ENCODE data around the gene POU6F2. TPM values are rescaled to one million over a fixed set of nuclear protein-coding genes. Genes with fewer than 3 reads are reported as not detected.

Gene POU6F2
- total RNA-seq, 1 donor from 2014 or later = 0.44 TPM

DNA sequence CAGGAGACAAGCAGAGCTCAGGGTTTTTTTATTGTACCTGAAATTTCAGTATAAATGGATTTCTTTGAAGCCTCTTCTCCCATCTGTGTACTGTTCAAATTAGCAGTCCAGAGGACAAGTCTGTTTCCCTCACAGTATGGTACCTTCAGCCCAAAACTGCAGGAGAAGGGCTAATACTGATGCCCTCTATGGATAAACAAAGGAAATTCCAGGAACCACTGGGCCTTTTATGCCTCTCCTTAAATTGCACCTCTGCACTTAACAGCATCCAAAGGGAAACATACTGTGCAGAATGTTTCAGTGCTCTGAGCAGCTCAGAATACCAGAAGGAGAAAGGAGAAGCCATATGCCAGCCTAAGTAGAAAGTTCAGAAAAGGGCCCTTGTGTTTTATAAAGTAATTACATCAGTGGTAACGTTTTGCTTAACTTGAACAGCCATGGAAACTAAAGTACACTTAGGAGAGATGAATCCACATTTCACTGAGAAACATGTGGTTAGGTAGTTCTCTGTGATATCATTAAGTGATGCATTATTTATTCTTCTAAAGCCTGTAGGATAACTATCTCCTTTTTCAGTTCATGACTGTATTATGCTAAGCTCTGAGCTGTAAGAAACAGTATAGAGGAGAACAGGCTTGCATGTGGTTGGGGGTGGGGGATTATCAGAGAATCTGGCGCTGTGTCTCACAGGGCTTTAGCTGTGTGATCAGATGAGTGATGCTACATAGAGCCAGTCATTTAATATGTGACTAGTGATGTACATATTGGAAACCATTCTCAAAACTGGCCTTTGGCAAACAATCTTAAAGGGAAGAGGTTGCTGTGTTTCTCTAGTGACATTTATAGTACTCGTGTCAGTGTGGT is 111.3 kb downstream of the POU6F2 start:
- TF ChIP-seq, protein P1, sequence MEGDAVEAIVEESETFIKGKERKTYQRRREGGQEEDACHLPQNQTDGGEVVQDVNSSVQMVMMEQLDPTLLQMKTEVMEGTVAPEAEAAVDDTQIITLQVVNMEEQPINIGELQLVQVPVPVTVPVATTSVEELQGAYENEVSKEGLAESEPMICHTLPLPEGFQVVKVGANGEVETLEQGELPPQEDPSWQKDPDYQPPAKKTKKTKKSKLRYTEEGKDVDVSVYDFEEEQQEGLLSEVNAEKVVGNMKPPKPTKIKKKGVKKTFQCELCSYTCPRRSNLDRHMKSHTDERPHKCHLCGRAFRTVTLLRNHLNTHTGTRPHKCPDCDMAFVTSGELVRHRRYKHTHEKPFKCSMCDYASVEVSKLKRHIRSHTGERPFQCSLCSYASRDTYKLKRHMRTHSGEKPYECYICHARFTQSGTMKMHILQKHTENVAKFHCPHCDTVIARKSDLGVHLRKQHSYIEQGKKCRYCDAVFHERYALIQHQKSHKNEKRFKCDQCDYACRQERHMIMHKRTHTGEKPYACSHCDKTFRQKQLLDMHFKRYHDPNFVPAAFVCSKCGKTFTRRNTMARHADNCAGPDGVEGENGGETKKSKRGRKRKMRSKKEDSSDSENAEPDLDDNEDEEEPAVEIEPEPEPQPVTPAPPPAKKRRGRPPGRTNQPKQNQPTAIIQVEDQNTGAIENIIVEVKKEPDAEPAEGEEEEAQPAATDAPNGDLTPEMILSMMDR (IDR thresholded peaks at IDR 0.05; ENCODE audit: borderline replicate concordance) = no peak
- Histone ChIP-seq H3K9me3 (replicated peaks) (no peaks in the 10 kb centered on the region), H3K27ac (replicated peaks) (no peak overlapping the region), H3K4me3 (no peak overlapping the region), H3K36me3 (no peaks in the 10 kb centered on the region), H3K27me3 (ENCODE audit: low read depth) (peaks cover 20% of the 10 kb centered on the region), H3K4me1 (peaks cover 4% of the 10 kb centered on the region)
- no peak for DNase-seq
- intact Hi-C loops (cut with micrococcal nuclease) = no loop called here

DNA sequence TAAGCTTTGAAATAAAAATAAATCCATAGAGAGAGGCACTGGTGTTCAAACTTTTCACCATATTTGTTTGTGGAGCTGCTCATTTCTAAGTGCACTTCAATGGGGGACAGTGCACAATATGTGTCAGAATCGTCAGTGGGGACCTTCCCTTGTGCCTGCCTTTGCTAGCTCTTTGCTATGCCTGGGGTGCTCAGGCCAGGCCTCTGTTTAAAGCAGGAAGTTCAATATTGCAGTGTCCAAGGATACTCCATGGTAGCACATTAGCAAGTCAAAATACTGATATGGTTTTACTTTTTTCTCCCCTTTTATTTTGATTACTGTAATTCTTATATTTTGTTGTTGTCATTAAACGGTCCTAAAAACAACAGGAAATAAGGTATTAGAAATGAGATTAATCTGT is 113.4 kb downstream of the POU6F2 start:
- Histone ChIP-seq H3K36me3 (no peaks in the 10 kb centered on the region), H3K4me1 (no peaks in the 10 kb centered on the region), H3K9me3 (replicated peaks) (no peaks in the 10 kb centered on the region), H3K27me3 (ENCODE audit: low read depth) (no peaks in the 10 kb centered on the region), H3K27ac (replicated peaks) (no peak overlapping the region), H3K4me3 (no peak overlapping the region)
- no peak for DNase-seq
- intact Hi-C loops (cut with micrococcal nuclease) = no loop called here
- TF ChIP-seq, protein P1 (IDR thresholded peaks at IDR 0.05; ENCODE audit: borderline replicate concordance) = no peak

DNA sequence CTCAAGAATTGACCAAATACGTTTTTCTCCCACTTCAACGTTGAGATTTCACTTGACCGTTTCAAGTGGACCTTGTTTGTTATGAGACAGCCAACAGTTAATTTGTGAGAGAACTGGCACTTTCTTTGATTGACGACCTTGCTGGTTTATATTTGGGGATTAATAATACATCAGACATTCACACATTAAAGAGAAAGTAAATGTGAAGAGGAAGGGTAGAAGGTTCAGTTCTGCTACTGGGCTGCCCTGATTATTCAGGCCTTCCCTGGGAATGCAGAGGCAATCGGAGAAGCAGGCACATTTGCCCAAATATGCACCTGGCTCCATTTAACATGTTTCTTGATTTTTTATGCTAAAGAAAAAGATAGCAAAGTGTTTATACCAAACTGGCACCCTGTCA is 114.1 kb downstream of the POU6F2 start:
- no peaks in the 10 kb centered on the region for H3K36me3 ChIP-seq
- no peak overlapping the region for H3K4me3 ChIP-seq
- intact Hi-C loops (cut with micrococcal nuclease) = no loop called here
- no peak overlapping the region for H3K27ac ChIP-seq (replicated peaks)
- TF ChIP-seq, protein P1 (IDR thresholded peaks at IDR 0.05; ENCODE audit: borderline replicate concordance) = no peak
- no peak for DNase-seq
- H3K27me3 ChIP-seq (ENCODE audit: low read depth) = no peaks in the 10 kb centered on the region
- H3K4me1 ChIP-seq = no peaks in the 10 kb centered on the region
- H3K9me3 ChIP-seq (replicated peaks) = no peaks in the 10 kb centered on the region

DNA sequence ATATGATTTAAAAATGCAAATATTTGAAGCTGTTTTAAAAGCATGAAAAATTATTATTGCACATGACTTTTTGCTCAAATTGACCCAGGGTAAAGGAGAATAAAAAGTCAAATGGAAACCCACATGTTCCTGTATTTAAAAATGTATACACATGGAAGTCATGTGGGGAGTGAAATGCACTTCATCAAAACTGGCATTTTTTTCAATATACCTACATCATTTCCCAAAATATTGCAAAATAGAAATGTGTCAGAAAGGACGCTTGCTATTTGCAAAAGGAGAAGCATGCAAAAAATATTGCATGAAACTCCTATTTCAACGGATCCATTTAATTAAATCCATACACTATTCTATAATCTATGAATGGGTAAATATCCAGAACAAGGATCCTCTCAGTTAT is 117.0 kb downstream of the POU6F2 start:
- Histone ChIP-seq H3K4me1 (no peaks in the 10 kb centered on the region), H3K36me3 (no peaks in the 10 kb centered on the region), H3K27me3 (ENCODE audit: low read depth) (peaks cover 5% of the 10 kb centered on the region), H3K9me3 (replicated peaks) (no peaks in the 10 kb centered on the region), H3K27ac (replicated peaks) (no peak overlapping the region), H3K4me3 (no peak overlapping the region)
- no peak for DNase-seq
- intact Hi-C loops (cut with micrococcal nuclease) = no loop called here
- TF ChIP-seq, protein P1 (IDR thresholded peaks at IDR 0.05; ENCODE audit: borderline replicate concordance) = no peak

DNA sequence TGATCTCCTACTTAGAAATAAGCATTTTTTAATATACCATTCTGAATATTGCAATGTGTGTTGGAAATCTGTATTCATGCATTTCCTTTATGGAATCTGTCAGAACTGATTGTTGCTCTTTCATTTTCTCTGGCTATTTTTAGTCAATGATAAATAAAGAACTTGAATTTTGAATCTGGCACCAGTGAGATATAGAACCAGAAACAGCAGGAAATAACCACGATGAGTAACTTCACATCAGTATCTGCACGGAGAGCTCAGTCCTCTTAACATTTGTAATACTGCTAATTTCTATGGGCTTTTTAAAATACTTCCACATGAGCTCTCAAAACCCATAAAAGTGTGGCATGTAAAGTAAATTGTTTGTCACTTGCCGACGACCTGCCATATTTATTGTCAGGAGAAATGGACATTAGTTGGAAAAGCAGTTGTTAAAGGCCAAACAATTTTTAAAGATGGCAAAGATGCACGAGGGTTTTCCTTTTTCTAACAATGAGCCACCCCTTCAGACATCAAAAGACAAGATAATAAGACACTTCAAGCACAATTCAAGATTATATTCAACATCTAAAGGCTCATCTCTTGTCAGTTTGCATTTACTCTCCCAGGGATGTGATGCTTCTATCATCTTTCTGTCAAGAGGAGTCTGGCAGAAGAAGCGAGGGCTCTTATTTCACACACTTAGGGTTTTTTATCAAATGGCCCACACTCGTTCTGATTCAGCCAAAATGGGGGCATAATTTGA is 118.3 kb downstream of the POU6F2 start:
- no peak for DNase-seq
- no peak overlapping the region for H3K27ac ChIP-seq (replicated peaks)
- H3K4me3 ChIP-seq = no peak overlapping the region
- TF ChIP-seq, protein P1 (IDR thresholded peaks at IDR 0.05; ENCODE audit: borderline replicate concordance) = no peak
- H3K27me3 ChIP-seq (ENCODE audit: low read depth) = peaks cover 5% of the 10 kb centered on the region
- no peaks in the 10 kb centered on the region for H3K36me3 ChIP-seq
- no peaks in the 10 kb centered on the region for H3K4me1 ChIP-seq
- no peaks in the 10 kb centered on the region for H3K9me3 ChIP-seq (replicated peaks)
- intact Hi-C loops (cut with micrococcal nuclease) = no loop called here
